HepG2 (cell line): ENCODE measurements around the gene KIFC1. TPM values are rescaled to one million over a fixed set of nuclear protein-coding genes. Genes with fewer than 3 reads are reported as not detected.

Experiments
- ATF2 ChIP-seq: sonication (generic); formaldehyde crosslinking; IDR thresholded peaks from 2 replicates; pipeline ENCODE4 v1.4.0; 2020; ENCODE audit warnings: missing genetic modification reagents
- CERS6 ChIP-seq: sonication (generic); formaldehyde crosslinking; IDR thresholded peaks from 2 replicates; pipeline ENCODE4 v1.5.0; 2020; ENCODE audit warnings: missing genetic modification reagents
- DDIT3 ChIP-seq: sonication (generic); formaldehyde crosslinking; IDR thresholded peaks from 2 replicates; pipeline ENCODE4 v1.4.0; 2020; ENCODE audit warnings: mild to moderate bottlenecking, missing genetic modification reagents
- DRAP1 ChIP-seq: IDR thresholded peaks from 2 replicates; pipeline ENCODE4 v1.6.1; 2016; ENCODE audit warnings: missing genetic modification reagents, missing compliant biosample characterization
- EED ChIP-seq: sonication (generic); formaldehyde crosslinking; IDR thresholded peaks from 2 replicates; pipeline ENCODE4 v1.5.0; 2020; ENCODE audit warnings: mild to moderate bottlenecking, missing genetic modification reagents
- HMGXB3 ChIP-seq: sonication (generic); formaldehyde crosslinking; IDR thresholded peaks from 2 replicates; pipeline ENCODE4 v1.4.0; 2020; ENCODE audit warnings: missing genetic modification reagents, borderline replicate concordance
- HNRNPLL ChIP-seq: fragments of 200-400 bp; formaldehyde crosslinking; IDR thresholded peaks from 2 replicates; pipeline ENCODE4 v1.6.1; 2017; ENCODE audit warnings: mild to moderate bottlenecking, low read depth, low read length; ENCODE audit not compliant: poor library complexity, severe bottlenecking
- KDM1A ChIP-seq: IDR thresholded peaks from 2 replicates; pipeline ENCODE4 v1.6.1; 2016; ENCODE audit warnings: missing compliant biosample characterization
- KDM3A ChIP-seq: IDR thresholded peaks from 2 replicates; pipeline ENCODE4 v1.6.1; 2018; ENCODE audit warnings: low read depth, missing compliant biosample characterization
- PAWR ChIP-seq: sonication (generic); formaldehyde crosslinking; IDR thresholded peaks from 2 replicates; pipeline ENCODE4 v1.4.0; 2020; ENCODE audit warnings: missing genetic modification reagents, mild to moderate bottlenecking, borderline replicate concordance
- PBX2 ChIP-seq: IDR thresholded peaks from 2 replicates; pipeline ENCODE4 v1.6.1; 2016; ENCODE audit warnings: control low read depth
- RXRB ChIP-seq: IDR thresholded peaks from 2 replicates; pipeline ENCODE4 v1.6.1; 2016; ENCODE audit warnings: borderline replicate concordance, missing genetic modification reagents, missing compliant biosample characterization
- SP140L ChIP-seq: sonication (generic); formaldehyde crosslinking; IDR thresholded peaks from 2 replicates; pipeline ENCODE4 v1.4.0; 2020; ENCODE audit warnings: missing genetic modification reagents, borderline replicate concordance
- ZBTB25 ChIP-seq: IDR thresholded peaks from 2 replicates; pipeline ENCODE4 v1.6.1; 2018; ENCODE audit warnings: missing genetic modification reagents
- ZBTB3 ChIP-seq: sonication (generic); formaldehyde crosslinking; IDR thresholded peaks from 2 replicates; pipeline ENCODE4 v1.4.0; 2020; ENCODE audit warnings: low read depth, mild to moderate bottlenecking, moderate library complexity, missing genetic modification reagents, borderline replicate concordance
- ZNF350 ChIP-seq: sonication (generic); formaldehyde crosslinking; IDR thresholded peaks from 2 replicates; pipeline ENCODE4 v1.4.0; 2020; ENCODE audit warnings: mild to moderate bottlenecking, low read depth, missing genetic modification reagents, borderline replicate concordance
- ZNF572 ChIP-seq: sonication (generic); formaldehyde crosslinking; IDR thresholded peaks from 2 replicates; pipeline ENCODE4 v1.5.1; 2020; ENCODE audit warnings: mild to moderate bottlenecking, missing genetic modification reagents
- polyA plus RNA-seq, 8 experiments: library from polyadenylated mRNA; depleted of rRNA in 3 of 8; stranded (reverse) in 7 of 8; unstranded in 1 of 8; fragments of >200 nt; fragmentation: Illumina TruSeq in 4 of 8; extraction: Trizol in 4 of 8; gene quantifications; 2 replicates each; pipeline versions ENCODE4 v1.2.1 to v1.2.3, GENCODE V29; 2011 to 2016; ENCODE audit warnings: low read depth in 4 of 8, missing spikeins in 1 of 8, mixed read lengths in 1 of 8; ENCODE audit not compliant: insufficient read depth in 1 of 8
- total RNA-seq, 5 experiments: library from RNA; depleted of rRNA; stranded (reverse); fragments of >200 nt; fragmentation: Illumina TruSeq; extraction: Trizol; gene quantifications; 2 replicates each; pipeline ENCODE4 v1.2.3, GENCODE V29; 2016; ENCODE audit warnings: low read depth in 1 of 5

Gene KIFC1
- total and polyA plus RNA-seq, 2 of the 13 experiments (the other 11 are each of a cell fraction or from before 2014, with no cell fraction given): 25.0 to 45.5 TPM

GRCh38 chr6:33454009-33454946 lies 62.7 kb downstream of the KIFC1 start, which contains the start of gene ZBTB9 (continued):
- TF ChIP-seq ZBTB3 (CRISPR knock-in tag) (peak; percentile 82; the same call in 1 of the 2 replicates), HNRNPLL (peak; percentile 86), ZNF350 (CRISPR knock-in tag) (peak; percentile 96), EED (CRISPR knock-in tag) (peak; percentile 28; the same call in 1 of the 2 replicates), CERS6 (CRISPR knock-in tag) (no peak), ZBTB25 (CRISPR knock-in tag) (peak; percentile 97), ZNF572 (CRISPR knock-in tag) (peak; percentile 90), RXRB (peak; percentile 74; the same call in 1 of the 2 replicates), SP140L (CRISPR knock-in tag) (0 out of 2 replicates have a peak, but pooled peaks have one; percentile 44), PBX2 (CRISPR knock-in tag) (no peak), DDIT3 (0 out of 2 replicates have a peak, but pooled peaks have one; percentile 48), DRAP1 (CRISPR knock-in tag) (peak; percentile 96), HMGXB3 (CRISPR knock-in tag) (peak; percentile 100), KDM3A (CRISPR knock-in tag) (peak; percentile 90), ATF2 (peak; percentile 82), KDM1A (0 out of 2 replicates have a peak, but pooled peaks have one; percentile 25), PAWR (peak; percentile 75; the same call in 1 of the 2 replicates)
